Sigmoid colon (tissue), 3 donors: Measurements from ENCODE around the gene PIK3IP1.

ENCODE experiments used
- CTCF ChIP-seq, 4 experiments: fragments of 450-650 bp in 3 of 4; fragments of 200-600 bp in 1 of 4; IDR thresholded peaks; one replicate each; pipeline ENCODE4 v1.5.1; 2016 to 2019; ENCODE audit warnings: antibody characterized with exemption in 4 of 4, mild to moderate bottlenecking in 3 of 4, moderate library complexity in 2 of 4
- POLR2A ChIP-seq, 2 donors: fragments of 450-650 bp; IDR thresholded peaks; one replicate each; pipeline ENCODE4 v1.6.1; 2016; ENCODE audit warnings: antibody characterized with exemption in 2 of 2, mild to moderate bottlenecking in 2 of 2, moderate library complexity in 2 of 2

DNA sequence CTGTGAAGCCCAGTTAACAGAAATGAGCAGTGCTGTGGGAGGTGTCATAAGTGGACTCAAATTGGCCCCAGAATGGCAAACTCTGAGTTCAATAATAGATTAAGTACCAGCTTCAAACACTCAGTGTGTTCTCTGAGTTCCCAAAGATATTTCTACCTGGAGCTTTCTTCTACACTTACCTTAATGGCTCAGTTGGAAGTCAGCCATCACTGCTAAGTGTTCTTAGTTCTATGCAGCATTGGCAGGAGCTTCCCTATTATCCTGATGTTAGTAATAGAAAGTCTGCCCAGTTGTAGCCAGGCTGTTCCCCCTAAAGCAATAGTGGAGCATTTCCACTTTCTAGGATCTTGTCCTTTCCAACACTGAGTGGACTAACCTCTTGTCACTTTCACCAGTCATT is 9.7 kb upstream of the PIK3IP1 start:
- TF ChIP-seq POLR2A (IDR thresholded peaks at IDR 0.05) (no peak), CTCF (IDR thresholded peaks at IDR 0.05) (no peak)
